ENCODE results near the gene PLPPR3.

PLPPR3 gene

GRCh38 chr19:791007-791566 lies 30.7 kb downstream of the PLPPR3 start:
- H3K4me3 ChIP-seq (ENCODE audit: low read depth, low read length): no peak overlapping the region
- TF ChIP-seq CTCF (IDR thresholded peaks at IDR 0.05; ENCODE audit: borderline replicate concordance, insufficient read depth, low read depth, low read length): no peak

GRCh38 chr19:789701-790060 lies 32.1 kb downstream of the PLPPR3 start:
- no peak for TF ChIP-seq CTCF (IDR thresholded peaks at IDR 0.05; ENCODE audit: borderline replicate concordance, insufficient read depth, low read depth, low read length)
- no peak overlapping the region for H3K4me3 ChIP-seq (ENCODE audit: low read depth, low read length)

DNA sequence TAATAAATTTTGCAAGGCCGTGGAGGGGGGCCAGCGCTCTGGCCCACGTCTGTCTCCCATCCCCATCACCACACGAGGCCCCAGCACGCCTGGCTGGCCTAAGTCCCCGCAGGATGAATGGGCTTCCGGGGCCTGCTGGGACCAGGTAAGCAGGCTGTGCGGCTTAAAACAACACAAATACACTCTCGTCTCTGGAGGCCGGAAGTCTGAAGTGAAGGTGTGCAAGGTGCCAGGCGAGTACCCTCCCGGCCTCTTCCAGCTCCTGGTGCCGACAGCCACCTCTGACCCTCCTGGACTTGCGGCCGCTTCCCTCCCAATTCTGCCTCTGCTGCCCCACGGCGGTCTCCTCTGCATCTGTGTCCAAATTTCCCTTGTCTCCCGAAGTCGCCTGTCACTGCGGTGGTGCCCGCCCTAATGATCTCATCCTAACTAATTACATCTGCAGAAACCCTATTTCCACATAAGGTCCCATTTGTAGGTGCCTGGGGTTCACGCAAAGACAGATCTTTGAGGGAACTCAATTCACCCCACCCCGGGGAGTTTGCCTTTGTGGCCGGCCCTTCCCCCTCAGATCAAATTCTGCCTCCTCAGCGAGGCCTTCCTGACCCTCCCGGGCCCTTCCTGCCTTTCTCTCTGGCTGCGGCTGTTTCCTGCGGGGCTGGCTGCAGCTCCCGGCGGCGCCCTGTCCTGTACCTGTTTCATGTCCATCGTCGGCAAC lies 32.6 kb downstream of the PLPPR3 start:
- H3K4me3 ChIP-seq (ENCODE audit: low read depth, low read length): no peak overlapping the region
- TF ChIP-seq CTCF (IDR thresholded peaks at IDR 0.05; ENCODE audit: borderline replicate concordance, insufficient read depth, low read depth, low read length): no peak

DNA sequence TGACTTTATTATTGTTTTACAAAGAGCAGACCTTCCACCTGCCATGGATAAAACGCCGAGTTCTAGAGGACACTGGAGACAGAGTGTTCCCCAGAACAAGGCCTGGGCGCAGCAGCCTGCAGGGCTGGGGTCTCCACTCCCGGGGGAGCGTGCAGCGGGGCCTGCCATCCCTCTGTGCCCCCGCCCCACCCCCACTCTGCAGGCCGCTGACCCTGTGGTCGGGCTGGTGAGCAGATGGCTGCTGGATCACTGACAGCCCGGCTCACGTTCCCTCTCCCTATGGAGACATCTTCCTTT lies 33.1 kb downstream of the PLPPR3 start:
- TF ChIP-seq CTCF (IDR thresholded peaks at IDR 0.05; ENCODE audit: borderline replicate concordance, insufficient read depth, low read depth, low read length): no peak
- H3K4me3 ChIP-seq (ENCODE audit: low read depth, low read length): no peak overlapping the region

GRCh38 chr19:787536-787935 lies 34.2 kb downstream of the PLPPR3 start:
- no peak overlapping the region for H3K4me3 ChIP-seq (ENCODE audit: low read depth, low read length)
- TF ChIP-seq CTCF (IDR thresholded peaks at IDR 0.05; ENCODE audit: borderline replicate concordance, insufficient read depth, low read depth, low read length): no peak

DNA sequence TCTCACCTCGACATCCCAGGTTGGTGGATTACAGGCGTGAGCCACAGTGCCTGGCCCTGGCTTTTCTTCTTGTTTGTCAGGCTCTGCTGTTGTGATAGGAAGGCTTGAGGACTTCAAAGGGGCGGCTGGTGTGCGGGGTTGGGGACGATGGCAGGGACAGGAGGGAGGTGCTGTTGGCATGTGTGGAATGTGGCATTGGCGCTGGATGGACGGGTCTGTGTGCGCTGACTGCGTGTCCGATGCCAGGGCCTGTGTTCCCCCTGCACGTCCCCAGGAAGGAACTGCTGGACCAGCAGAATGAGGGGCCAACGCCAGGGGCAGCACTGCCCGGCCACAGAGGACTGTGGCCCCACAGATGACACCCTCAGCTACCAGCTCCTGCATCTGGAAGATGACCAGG lies 37.2 kb downstream of the PLPPR3 start:
- H3K4me3 ChIP-seq (ENCODE audit: low read depth, low read length): no peak overlapping the region
- no peak for TF ChIP-seq CTCF (IDR thresholded peaks at IDR 0.05; ENCODE audit: borderline replicate concordance, insufficient read depth, low read depth, low read length)

DNA sequence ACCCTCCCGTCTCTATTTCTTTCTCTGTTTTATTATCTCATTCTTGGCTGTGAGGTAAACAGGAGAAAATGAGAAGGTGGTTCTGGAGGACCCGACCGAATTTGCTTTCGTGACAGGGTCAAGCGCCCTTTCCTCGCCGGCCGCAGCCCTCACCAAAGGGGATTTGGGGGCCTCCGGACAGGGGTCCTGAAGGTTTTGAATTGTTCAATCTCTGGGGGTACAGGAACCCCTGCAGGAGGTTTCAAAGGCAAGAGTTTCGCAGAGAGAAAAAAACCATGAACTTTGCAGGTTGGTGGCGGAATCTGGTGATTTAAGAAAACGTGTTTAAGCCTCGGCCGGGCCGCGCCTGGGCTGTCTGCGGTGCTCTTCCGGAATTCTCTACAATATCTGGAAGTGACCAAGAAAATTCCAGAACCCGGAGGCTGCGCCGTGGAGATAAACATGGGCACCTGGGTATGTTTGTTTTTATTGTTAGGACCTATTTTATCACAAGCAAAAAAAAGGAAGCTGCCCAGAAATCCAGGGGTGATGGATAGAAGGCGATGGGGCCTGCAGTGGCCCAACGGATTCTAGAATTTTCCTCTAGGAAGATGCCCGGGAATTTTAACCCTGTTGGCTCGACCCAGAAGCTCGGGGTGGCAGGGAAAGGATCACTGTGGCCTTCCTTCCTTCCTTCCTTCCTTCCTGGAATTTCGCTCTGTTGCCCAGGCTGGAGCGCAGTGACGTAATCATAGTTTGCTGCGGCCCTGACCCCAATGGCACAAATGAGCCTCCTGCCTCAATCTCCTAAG lies 38.7 kb downstream of the PLPPR3 start:
- H3K4me3 ChIP-seq (ENCODE audit: low read depth, low read length): no peak overlapping the region
- TF ChIP-seq CTCF (IDR thresholded peaks at IDR 0.05; ENCODE audit: borderline replicate concordance, insufficient read depth, low read depth, low read length): no peak

Measured in GM12875 (cell line).